Stimulated activated CD4-positive, alpha-beta T cell treated with anti-CD3 and anti-CD28 coated beads, Interleukin-12 subunit alpha, Interleukin-12 subunit beta, amount 100 ng/mL, for 48 hours (primary cell): ENCODE measurements around the gene ZNF329.
"Not testable (repeated sequence)": the region's sequence is repeated elsewhere in the genome, so short reads cannot be mapped to it uniquely, and the experiment has no call there.

Source experiments
- DNase-seq, 3 donors: peaks; one replicate each; pipeline ENCODE4 v3.0.0-alpha.2; 2020; ENCODE audit warnings: low read depth in 2 of 3, low spot score in 1 of 3

The ZNF329 gene

GRCh38 chr19:58150328-58150921, at the start of gene ZNF329:
ZNF329 (minus strand) TSS chr19:58150789; CDS start chr19:58129503, 21,286 bp downstream.
- DNase-seq: peak; percentile 85 to 90 (median 88)

GRCh38 chr19:58196901-58197616, 46.5 kb upstream of the ZNF329 start:
- DNase-seq: peak in 1 of 3 donors; percentile 3

GRCh38 chr19:58183817-58184215, 33.2 kb upstream of the ZNF329 start:
- no peak for DNase-seq

- peak; percentile 87 to 94 (median 89) for DNase-seq
Measured at GRCh38 chr19:58182989-58183816, 32.6 kb upstream of the ZNF329 start, which contains the start of gene ZNF274. ZNF274 (plus strand) TSS chr19:58183061; CDS start chr19:58183966, 905 bp downstream.

- peak in 2 of 3 donors; percentile 79 to 80 for DNase-seq
Measured at GRCh38 chr19:58182577-58182988, 32.0 kb upstream of the ZNF329 start.

- peak; percentile 40 to 58 (median 49) for DNase-seq
Measured at GRCh38 chr19:58181902-58182576, 31.4 kb upstream of the ZNF329 start.

GRCh38 chr19:58170860-58171259, 20.3 kb upstream of the ZNF329 start:
- DNase-seq: no peak

- no peak for DNase-seq
Measured at GRCh38 chr19:58166708-58167280, 16.2 kb upstream of the ZNF329 start.

GRCh38 chr19:58166268-58166667, 15.7 kb upstream of the ZNF329 start:
- DNase-seq: no peak

- DNase-seq: no peak
Measured at GRCh38 chr19:58157045-58157728, 6.6 kb upstream of the ZNF329 start.

- peak; percentile 93 to 96 (median 96) for DNase-seq
Measured at GRCh38 chr19:58154679-58155648, 4.4 kb upstream of the ZNF329 start.

- DNase-seq: no peak
Measured at GRCh38 chr19:58154287-58154678, 3.7 kb upstream of the ZNF329 start.

- DNase-seq: no peak
Measured at GRCh38 chr19:58153386-58153785, 2.8 kb upstream of the ZNF329 start.

GRCh38 chr19:58147475-58147874, 3.1 kb downstream of the ZNF329 start:
- not testable (repeated sequence) for DNase-seq

- DNase-seq: no peak
Measured at GRCh38 chr19:58145849-58146248, 4.7 kb downstream of the ZNF329 start.

GRCh38 chr19:58134244-58134643, 16.3 kb downstream of the ZNF329 start:
- no peak for DNase-seq

- no peak for DNase-seq
Measured at GRCh38 chr19:58129284-58129683, 21.3 kb downstream of the ZNF329 start.

GRCh38 chr19:58128041-58128685, 22.4 kb downstream of the ZNF329 start:
- no peak for DNase-seq

GRCh38 chr19:58123354-58123753, 27.2 kb downstream of the ZNF329 start:
- no peak for DNase-seq
